Fibroblast of lung (primary cell): ENCODE measurements around the gene GGT6.

Source experiments
- CTCF ChIP-seq, 2 donors: IDR thresholded peaks in 1 of 2; conservative IDR thresholded peaks in 1 of 2; 1 replicate in 1 of 2; 2 replicates in 1 of 2; pipeline ENCODE4 v1.5.1; 2011 to 2012; ENCODE audit warnings: low read length in 2 of 2, control low read depth in 1 of 2, inconsistent platforms in 1 of 2, low read depth in 1 of 2, mild to moderate bottlenecking in 1 of 2
- EZH2 ChIP-seq: IDR thresholded peaks from 2 replicates; pipeline ENCODE4 v1.5.1; 2012; ENCODE audit warnings: low read length, control low read depth, mild to moderate bottlenecking; ENCODE audit errors: missing control alignments

GRCh38 chr17:4590981-4591453, 30.6 kb upstream of the GGT6 start:
- no peak for TF ChIP-seq CTCF (conservative IDR thresholded peaks at IDR 0.05 in 1 of 2, IDR thresholded peaks at IDR 0.05 in 1 of 2; ENCODE audit: low read depth in 1 of 2, low read length in 2 of 2)
- no peak for TF ChIP-seq EZH2
